Measurements from ENCODE around the gene MOV10. TPM values are rescaled to one million over a fixed set of nuclear protein-coding genes. Genes with fewer than 3 reads are reported as not detected.

MOV10 gene
- total RNA-seq, 2 donors from 2014 or later: 113 to 124 TPM

DNA sequence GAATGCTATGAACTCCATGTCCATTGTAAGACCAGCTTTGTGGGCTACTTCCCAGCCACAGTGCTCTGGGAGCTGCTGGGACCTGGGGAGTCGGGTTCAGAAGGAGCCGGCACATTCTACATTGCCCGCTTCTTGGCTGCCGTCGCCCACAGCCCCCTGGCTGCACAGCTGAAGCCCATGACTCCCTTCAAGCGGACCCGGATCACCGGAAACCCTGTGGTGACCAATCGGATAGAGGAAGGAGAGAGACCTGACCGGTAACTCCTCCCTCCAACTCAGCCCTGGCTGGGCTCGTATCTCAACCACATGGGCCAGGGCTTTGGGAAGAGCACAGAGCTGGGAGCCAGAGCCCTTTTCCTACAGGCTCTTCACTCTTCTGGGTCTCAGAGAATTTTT lies 15.4 kb downstream of the MOV10 start:
- Histone ChIP-seq H3K9ac (ENCODE audit: extremely low read depth, low read length, poor library complexity, severe bottlenecking) (no peak overlapping the region), H3K4me1 (ENCODE audit: control insufficient read depth, insufficient read depth, low read length) (no peaks in the 10 kb centered on the region), H3K36me3 (ENCODE audit: control insufficient read depth, insufficient read depth, low read length) (peaks cover 51% of the 10 kb centered on the region), H3K4me3 (ENCODE audit: low read length) (no peak overlapping the region), H3K9me3 (ENCODE audit: control insufficient read depth, low read length) (no peaks in the 10 kb centered on the region), H3K27me3 (ENCODE audit: control insufficient read depth, insufficient read depth, low read length, poor library complexity, severe bottlenecking) (no peaks in the 10 kb centered on the region), H3K27ac (ENCODE audit: low read depth, low read length) (no peak overlapping the region)
- 91 to 92% methylated on average over 6 to 11 of the region's 11 CpGs for WGBS, 2 experiments (ENCODE audit: insufficient coverage in 1 of 2, insufficient read length in 1 of 2)
- DNase-seq: no peak
- Mint-ChIP-seq H3K27ac (no peak overlapping the region), H3K27me3 (ENCODE audit: insufficient read depth) (no peaks in the 10 kb centered on the region), H3K9me3 (no peaks in the 10 kb centered on the region), H3K4me3 (no peak overlapping the region), H3K36me3 (ENCODE audit: low read depth) (peaks cover 52% of the 10 kb centered on the region), H3K4me1 (peaks cover 9% of the 10 kb centered on the region)
- TF ChIP-seq CTCF (conservative IDR thresholded peaks at IDR 0.05): no peak

DNA sequence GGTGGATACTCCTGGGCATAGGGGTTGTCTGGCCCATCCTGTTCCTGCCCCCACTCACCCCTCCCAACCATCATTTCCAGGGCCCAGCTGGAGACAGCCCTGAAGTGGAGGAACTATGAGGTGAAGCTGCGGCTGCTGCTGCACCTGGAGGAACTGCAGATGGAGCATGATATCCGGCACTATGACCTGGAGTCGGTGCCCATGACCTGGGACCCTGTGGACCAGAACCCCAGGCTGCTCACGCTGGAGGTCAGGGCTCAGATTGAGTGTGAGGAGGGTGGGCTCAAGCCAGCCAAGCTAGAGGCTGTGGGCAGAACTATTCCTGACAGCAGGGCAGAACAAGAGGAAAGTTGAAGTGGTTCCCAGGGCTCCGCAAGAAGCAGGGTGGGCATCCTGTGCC lies 18.2 kb downstream of the MOV10 start:
- H3K27ac ChIP-seq (ENCODE audit: low read depth, low read length): no peak overlapping the region
- H3K4me1 Mint-ChIP-seq: peaks cover 6% of the 10 kb centered on the region
- no peaks in the 10 kb centered on the region for H3K27me3 Mint-ChIP-seq (ENCODE audit: insufficient read depth)
- H3K4me3 ChIP-seq (ENCODE audit: low read length): no peak overlapping the region
- peaks cover 72% of the 10 kb centered on the region for H3K36me3 ChIP-seq (ENCODE audit: control insufficient read depth, insufficient read depth, low read length)
- H3K9ac ChIP-seq (ENCODE audit: extremely low read depth, low read length, poor library complexity, severe bottlenecking): no peak overlapping the region
- 93 to 100% methylated on average over 3 to 5 of the region's 5 CpGs for WGBS, 2 experiments (ENCODE audit: insufficient coverage in 1 of 2, insufficient read length in 1 of 2)
- no peak for DNase-seq
- H3K36me3 Mint-ChIP-seq (ENCODE audit: low read depth): peaks cover 79% of the 10 kb centered on the region
- peaks cover 1% of the 10 kb centered on the region for H3K4me1 ChIP-seq (ENCODE audit: control insufficient read depth, insufficient read depth, low read length)
- H3K9me3 Mint-ChIP-seq: no peaks in the 10 kb centered on the region
- H3K27me3 ChIP-seq (ENCODE audit: control insufficient read depth, insufficient read depth, low read length, poor library complexity, severe bottlenecking): no peaks in the 10 kb centered on the region
- H3K27ac Mint-ChIP-seq: no peak overlapping the region
- no peaks in the 10 kb centered on the region for H3K9me3 ChIP-seq (ENCODE audit: control insufficient read depth, low read length)
- no peak for TF ChIP-seq CTCF (conservative IDR thresholded peaks at IDR 0.05)
- H3K4me3 Mint-ChIP-seq: no peak overlapping the region

DNA sequence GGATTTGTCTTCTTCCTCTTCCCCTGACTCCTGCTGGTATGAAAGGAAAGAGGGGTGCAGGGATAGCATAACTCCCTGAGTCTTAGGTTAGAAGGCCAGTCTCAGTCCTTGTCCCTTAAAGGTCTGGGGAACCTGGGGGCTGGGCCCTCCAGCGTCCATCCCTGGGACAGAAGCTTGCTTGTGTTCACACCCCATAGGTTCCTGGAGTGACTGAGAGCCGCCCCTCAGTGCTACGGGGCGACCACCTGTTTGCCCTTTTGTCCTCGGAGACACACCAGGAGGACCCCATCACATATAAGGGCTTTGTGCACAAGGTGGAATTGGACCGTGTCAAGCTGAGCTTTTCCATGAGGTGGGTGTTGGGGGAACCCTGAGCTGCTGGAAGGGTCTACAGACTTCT lies 19.4 kb downstream of the MOV10 start:
- Histone ChIP-seq H3K9me3 (ENCODE audit: control insufficient read depth, low read length) (no peaks in the 10 kb centered on the region), H3K36me3 (ENCODE audit: control insufficient read depth, insufficient read depth, low read length) (peaks cover 83% of the 10 kb centered on the region), H3K9ac (ENCODE audit: extremely low read depth, low read length, poor library complexity, severe bottlenecking) (no peak overlapping the region), H3K4me1 (ENCODE audit: control insufficient read depth, insufficient read depth, low read length) (peaks cover 11% of the 10 kb centered on the region), H3K27me3 (ENCODE audit: control insufficient read depth, insufficient read depth, low read length, poor library complexity, severe bottlenecking) (no peaks in the 10 kb centered on the region), H3K27ac (ENCODE audit: low read depth, low read length) (no peak overlapping the region), H3K4me3 (ENCODE audit: low read length) (no peak overlapping the region)
- H3K36me3 Mint-ChIP-seq (ENCODE audit: low read depth): peaks cover 81% of the 10 kb centered on the region
- no peak for DNase-seq
- no peak overlapping the region for H3K4me3 Mint-ChIP-seq
- TF ChIP-seq CTCF (conservative IDR thresholded peaks at IDR 0.05): no peak
- H3K27ac Mint-ChIP-seq: no peak overlapping the region
- 91 to 96% methylated on average over 6 of the region's 6 CpGs for WGBS, 2 experiments (ENCODE audit: insufficient coverage in 1 of 2, insufficient read length in 1 of 2)
- no peaks in the 10 kb centered on the region for H3K9me3 Mint-ChIP-seq
- peaks cover 4% of the 10 kb centered on the region for H3K27me3 Mint-ChIP-seq (ENCODE audit: insufficient read depth)
- H3K4me1 Mint-ChIP-seq: peaks cover 17% of the 10 kb centered on the region

All from endodermal cell (in vitro differentiated cells).